Activated CD8-positive, alpha-beta memory T cell treated with anti-CD3 and anti-CD28 coated beads for 1 hour (primary cell): Measurements from ENCODE around the gene RPL6.
"Not testable (repeated sequence)": the region's sequence is repeated elsewhere in the genome, so short reads cannot be mapped to it uniquely, and the experiment has no call there.

Experiments used
- DNase-seq, 2 donors: peaks; one replicate each; pipeline ENCODE4 v3.0.0-alpha.2; 2020; ENCODE audit warnings: low read depth in 1 of 2; ENCODE audit errors: extremely low read depth in 1 of 2

Gene RPL6

DNA sequence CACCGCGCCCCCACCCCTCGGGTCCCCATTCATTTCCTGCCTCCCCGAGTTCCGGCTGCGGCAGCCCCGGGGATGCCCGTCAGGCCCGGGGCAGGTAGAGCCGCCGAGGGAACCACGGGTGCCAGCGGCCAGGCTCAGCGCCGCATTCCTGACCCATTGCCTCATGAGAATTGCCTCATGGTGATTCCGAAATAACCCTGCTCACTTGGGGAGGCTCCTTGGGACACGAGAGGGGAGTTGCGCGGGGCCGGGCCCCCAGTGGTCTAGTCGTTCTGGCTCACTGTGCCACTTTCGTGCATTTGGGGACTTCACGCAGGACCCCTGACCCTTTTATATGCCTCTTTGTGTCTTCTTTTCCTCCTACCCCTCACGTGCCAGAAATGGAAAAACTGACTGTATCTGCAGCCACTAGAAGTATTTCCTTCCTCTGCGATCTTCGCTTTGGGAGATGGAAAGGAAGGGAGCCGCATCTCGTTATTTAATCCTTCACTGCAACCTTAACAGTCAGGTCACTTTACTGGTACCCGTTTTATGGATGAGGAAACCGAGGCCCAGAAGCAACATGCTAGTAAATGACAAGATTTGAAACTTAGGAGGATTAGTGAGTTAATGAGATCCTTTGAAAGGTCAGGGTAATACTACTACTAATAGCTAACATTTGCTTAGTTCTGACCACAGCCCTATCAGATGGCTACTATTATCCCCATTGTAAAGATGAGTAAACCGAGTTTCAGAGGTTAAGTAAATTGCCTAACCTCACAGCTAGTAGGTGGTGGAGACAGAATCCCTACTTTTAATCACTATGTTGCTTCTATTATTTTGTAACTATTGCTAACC lies 10.1 kb upstream of the RPL6 start:
- DNase-seq: peak in 1 of 2 donors; percentile 2

DNA sequence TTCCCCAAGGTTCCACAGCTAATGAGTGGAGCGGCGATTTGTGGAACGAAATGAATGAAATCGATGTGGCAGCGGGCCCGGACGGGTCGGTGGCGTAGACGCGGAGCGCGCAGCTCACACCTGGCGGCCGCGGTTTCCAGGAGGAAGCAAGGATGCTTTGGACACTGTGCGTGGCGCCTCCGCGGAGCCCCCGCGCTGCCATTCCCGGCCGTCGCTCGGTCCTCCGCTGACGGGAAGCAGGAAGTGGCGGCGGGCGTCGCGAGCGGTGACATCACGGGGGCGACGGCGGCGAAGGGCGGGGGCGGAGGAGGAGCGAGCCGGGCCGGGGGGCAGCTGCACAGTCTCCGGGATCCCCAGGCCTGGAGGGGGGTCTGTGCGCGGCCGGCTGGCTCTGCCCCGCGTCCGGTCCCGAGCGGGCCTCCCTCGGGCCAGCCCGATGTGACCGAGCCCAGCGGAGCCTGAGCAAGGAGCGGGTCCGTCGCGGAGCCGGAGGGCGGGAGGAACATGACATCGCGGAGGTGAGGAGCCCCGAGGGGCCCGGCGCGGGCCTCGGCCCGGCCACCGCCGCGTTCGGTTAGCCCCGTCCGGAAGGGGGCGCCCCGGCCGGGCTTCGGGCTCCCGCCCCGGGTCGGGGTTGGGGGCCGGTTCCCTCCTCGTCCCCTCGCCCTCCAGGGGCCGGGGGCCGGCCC lies 9.3 kb upstream of the RPL6 start, which contains the start of gene PTPN11:
TSS of gene PTPN11 (plus strand) at position 340 of the 689 bp plus-strand sequence. CDS start at position 505, 165 bp downstream.
- DNase-seq: peak; percentile 72 to 87

GRCh38 chr12:112418273-112418607 lies 8.8 kb upstream of the RPL6 start:
- DNase-seq: no peak

DNA sequence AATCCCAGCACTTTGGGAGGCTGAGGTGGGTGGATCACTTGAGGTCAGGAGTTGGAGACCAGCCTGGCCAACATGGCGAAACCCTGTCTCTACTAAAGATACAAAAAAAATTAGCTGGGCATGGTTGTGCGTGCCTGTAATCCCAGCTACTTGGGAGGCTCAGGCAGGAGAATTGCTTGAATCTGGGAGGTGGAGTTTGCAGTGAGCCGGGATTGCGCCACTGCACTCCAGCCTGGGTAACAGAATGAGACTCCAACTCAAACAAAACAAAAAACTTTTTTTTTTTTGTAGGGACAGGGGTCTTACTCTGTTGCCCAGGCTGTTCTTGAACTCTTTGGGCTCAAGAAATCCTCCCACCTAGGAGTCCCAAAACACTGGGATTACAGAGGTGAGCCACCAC lies 6.1 kb upstream of the RPL6 start:
- not testable (repeated sequence) for DNase-seq

DNA sequence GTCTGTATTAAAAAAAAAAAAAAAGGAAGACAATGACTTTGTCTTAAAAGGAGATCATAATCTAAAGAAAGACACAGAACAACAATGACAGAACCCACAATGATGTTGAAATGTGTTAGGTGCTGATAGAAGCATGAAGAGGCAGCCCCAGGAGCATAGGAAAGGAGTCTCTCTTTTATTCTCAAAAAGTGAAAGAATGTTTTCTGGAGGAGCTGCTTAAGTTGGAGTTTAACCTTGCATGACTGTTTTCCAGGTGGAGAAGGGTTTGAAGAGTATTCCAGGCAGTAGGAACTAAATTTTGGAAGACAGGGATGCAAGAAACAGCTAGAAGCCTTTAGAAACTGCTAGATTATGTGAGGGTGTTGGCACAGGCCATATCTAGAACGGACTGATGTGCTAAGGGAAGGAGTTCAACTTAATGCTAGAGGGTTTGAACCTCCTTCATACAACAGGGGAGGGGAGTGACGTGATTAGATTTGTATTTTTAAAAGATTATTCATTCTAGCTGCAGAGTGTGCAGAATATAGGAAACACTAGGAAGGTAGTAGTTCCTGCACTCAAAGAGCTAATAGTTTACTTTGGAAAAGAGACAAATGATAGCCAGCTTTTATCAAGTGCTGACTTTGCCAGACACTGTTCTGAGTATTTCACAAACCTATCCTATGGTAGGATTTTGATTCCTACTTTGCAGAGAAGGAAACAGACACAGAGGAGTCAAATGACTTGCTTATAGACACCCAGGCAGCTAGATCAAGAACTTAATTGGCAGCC lies 4.6 kb upstream of the RPL6 start:
- DNase-seq: no peak

- DNase-seq: no peak
These were observed 470 bp upstream of the RPL6 start for GRCh38 chr12:112409906-112410244.

- DNase-seq: no peak
These were observed 784 bp downstream of the RPL6 start for GRCh38 chr12:112408621-112409020.

GRCh38 chr12:112407683-112408082 lies 1.7 kb downstream of the RPL6 start:
- not testable (repeated sequence) for DNase-seq

- DNase-seq: no peak
These were observed 2.6 kb downstream of the RPL6 start for GRCh38 chr12:112406519-112407488.

GRCh38 chr12:112401903-112402498 lies 7.4 kb downstream of the RPL6 start:
- DNase-seq: no peak

DNA sequence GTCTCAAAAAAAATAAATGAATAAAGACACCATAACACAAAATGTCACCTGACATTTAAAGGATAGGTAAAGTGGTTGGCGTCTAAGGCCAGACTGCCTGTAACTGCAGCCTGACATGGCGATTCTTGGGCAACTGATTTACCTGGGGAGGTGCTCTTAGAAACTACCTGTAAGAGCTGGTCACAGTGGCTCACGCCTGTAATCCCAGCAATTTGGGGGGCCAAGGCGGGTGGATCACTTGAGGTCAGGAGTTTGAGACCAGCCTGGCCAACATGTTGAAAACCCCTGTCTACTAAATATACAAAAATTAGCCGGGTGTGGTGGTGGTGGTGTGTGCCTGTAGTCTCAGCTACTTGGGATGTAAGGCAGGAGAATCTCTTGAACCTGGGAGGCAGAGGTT lies 8.4 kb downstream of the RPL6 start:
- DNase-seq: no peak

- no peak for DNase-seq
These were observed 16.1 kb downstream of the RPL6 start for GRCh38 chr12:112393328-112393727.

DNA sequence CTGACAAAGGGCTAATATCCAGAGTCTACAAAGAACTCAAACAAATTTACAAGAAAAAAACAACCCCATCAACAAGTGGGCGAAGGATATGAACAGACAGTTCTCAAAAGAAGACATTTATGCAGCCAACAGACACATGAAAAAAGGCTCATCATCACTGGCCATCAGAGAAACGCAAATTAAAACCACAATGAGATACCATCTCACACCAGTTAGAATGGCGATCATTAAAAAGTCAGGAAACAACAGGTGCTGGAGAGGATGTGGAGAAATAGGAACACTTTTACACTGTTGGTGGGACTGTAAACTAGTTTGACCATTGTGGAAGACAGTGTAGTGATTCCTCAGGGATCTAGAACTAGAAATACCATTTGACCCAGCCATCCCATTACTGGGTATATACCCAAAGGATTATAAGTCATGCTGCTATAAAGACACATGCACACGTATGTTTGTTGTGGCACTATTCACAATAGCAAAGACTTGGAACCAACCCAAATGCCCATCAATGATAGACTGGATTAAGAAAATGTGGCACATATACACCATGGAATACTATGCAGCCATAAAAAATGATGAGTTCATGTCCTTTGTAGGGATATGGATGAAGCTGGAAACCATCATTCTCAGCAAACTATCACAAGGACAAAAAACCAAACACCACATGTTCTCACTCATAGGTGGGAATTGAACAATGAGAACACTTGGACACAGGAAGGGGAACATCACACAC lies 19.3 kb downstream of the RPL6 start:
- DNase-seq: not testable (repeated sequence)

- no peak for DNase-seq
These were observed 20.2 kb downstream of the RPL6 start for GRCh38 chr12:112389228-112389627.

DNA sequence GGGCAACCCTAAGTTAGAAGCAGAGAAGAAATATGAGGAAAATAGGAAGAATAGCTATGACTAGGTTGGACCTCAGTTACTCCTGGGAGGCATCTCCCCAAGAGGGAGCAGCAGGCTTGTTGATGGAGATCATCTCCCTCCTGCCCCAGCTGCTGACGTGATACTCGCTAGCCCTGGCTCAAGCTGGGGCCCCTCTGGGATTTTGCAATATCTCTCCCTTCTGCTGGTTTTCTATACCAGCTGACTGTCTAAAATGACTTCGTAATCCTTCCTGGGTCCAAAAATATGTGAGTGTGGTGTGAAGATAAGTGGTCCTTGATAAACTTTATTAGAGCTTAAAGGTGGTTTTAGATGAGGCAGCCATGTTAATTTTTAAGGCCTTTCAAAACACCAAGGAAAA lies 22.7 kb downstream of the RPL6 start:
- DNase-seq: no peak

DNA sequence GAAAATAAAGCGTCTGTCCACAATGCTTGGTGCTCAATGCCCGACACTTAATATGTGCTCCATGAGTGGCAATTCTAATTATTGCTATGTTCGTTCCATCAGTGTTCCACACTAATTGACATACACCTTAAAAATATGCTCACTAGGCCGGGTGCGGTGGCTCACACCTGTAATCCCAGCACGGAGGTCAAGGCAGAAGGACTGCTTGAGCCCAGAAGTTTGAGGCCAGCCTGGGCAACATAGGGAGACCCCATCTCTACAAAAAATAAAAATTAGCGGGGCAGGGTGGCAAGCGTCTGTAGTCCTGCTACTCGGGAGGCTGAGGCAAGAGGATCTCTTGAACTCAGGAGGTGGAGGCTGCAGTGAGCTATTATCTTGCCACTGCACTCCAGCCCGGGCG lies 26.5 kb downstream of the RPL6 start:
- DNase-seq: no peak

DNA sequence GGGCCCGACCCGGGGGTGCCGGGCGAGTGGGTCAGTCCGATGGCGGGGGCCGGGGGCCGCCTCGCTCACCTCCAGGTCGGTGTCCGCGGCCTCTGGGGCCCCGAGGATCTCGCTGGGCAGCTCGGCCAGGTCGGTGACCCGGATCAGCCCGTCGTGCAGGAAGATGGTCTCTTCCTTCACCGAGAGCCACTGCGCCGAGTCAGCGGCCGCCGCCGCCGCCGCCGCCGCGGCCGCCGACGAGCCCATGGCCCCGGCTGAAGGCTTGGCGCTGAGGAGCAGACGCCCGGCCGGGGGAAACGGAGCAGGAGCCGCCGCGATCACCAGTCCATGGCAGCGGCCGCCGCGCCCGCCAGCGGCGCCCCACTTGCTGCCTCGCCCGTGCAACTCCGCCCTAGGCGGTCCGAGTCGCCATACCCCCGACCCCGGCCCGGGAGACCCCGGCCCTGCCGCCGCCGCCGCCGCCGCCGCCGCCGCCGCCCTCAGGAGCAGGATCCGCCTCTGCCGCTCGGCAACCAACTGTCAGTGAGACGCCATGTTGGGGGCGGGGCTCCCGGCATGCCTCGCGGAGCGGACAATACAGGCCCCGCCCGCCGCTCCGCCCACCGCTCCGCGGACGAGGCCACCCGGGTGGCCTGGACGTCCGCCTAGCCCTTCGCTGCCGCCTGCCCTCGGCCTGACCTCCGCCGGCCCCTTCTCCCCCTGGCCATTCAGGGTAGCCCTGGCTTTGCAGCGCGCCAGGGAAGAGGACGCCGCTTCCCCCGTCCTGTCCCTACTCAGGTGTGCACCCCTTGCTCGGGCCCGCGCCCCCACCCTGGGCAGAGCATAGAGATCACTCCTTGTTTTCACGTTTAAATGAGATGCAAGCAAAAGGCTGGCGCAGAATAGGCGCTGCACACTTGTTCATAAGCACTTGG lies 27.3 kb downstream of the RPL6 start, which contains the start of gene HECTD4:
TSS of gene HECTD4 (minus strand) at position 549 of the 914 bp plus-strand sequence. CDS start at position 246, 303 bp downstream.
- peak; percentile 74 to 92 for DNase-seq

DNA sequence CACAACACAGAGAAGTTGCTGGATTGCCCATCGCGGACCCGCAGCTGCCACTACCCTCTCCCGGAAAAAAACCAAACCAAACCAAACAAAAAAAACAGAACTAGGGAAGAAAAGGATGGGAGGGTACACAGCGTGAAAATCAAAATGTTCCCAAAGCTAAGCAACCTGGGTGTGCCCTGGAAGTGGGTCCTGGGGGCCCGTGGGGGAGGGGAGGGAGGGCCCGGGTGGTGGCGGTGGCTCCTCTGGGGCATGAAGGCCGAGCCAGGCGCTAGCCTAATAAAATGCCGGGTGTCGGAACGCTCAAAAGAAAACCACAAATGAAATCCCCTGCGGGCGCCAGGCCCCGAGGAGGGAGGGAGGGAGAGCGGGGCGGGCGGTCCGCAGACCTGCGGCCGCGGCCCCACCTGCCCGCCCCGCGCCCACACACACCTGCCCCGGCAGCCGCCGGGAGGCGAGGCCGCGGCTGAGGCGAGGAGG lies 28.0 kb downstream of the RPL6 start:
- DNase-seq: no peak
